K562 (cell line): ENCODE measurements around the gene LRRC1. TPM values are rescaled to one million over a fixed set of nuclear protein-coding genes. Genes with fewer than 3 reads are reported as not detected.

ENCODE experiments used
- ATAC-seq: fragments of 200-7000 bp; cut with Tn5 transposase; 3 replicates; pipeline ENCODE4 v1.9.1; 2020; ENCODE audit warnings: moderate library complexity
- BruUV-seq: library from RNA; stranded (reverse); fragments of 400-500 nt; replicated peaks from 2 replicates; lab custom pipeline; 2021; lab: Mats Ljungman, UMichigan
- CTCF ChIA-PET: fragments of 300-600 bp; formaldehyde crosslinking; extraction: SDS; loops from one replicate; lab custom pipeline; 2021; ENCODE audit warnings: low intra/inter-chr PET ratio; lab: Yijun Ruan, JAX
- POLR2A ChIA-PET: fragments of 300-600, 350-650 bp; sonication (Branson Sonifier 250); formaldehyde crosslinking; extraction: SDS; loops from one replicate; lab custom pipeline; 2021; ENCODE audit warnings: antibody characterized with exemption, inconsistent platforms; lab: Yijun Ruan, JAX
- DNase-seq, 4 experiments: peaks; one replicate each; pipeline versions ENCODE4 v3.0.0 to v3.0.0-alpha.2; 2011 to 2018; ENCODE audit warnings: low spot score in 3 of 4, mixed read lengths in 3 of 4; ENCODE audit errors: extremely low read depth in 1 of 4
- FAIRE-seq: peaks from 2 replicates; lab custom pipeline; 2011; peaks lifted over from hg19 to GRCh38; lab: Jason Lieb, UNC
- H2AFZ ChIP-seq: 2 replicates; pipeline ENCODE4 v1.6.0; 2011; ENCODE audit warnings: low read depth, low read length, control low read depth, inconsistent platforms
- H3K27ac ChIP-seq: fragments of 200-600 bp; 3 replicates; pipeline ENCODE4 v1.8.0; 2011; ENCODE audit warnings: low read depth, mild to moderate bottlenecking, control low read depth, inconsistent platforms, low read length, moderate library complexity, mixed read lengths; ENCODE audit errors: extremely low read depth
- H3K27me3 ChIP-seq, 2 experiments: fragments of 300-600 bp in 1 of 2; 2 replicates in 1 of 2; 3 replicates in 1 of 2; pipeline versions ENCODE4 v1.6.0 to v1.8.0; 2011; ENCODE audit warnings: inconsistent platforms in 2 of 2, low read length in 2 of 2, mild to moderate bottlenecking in 1 of 2, mixed read lengths in 1 of 2, moderate library complexity in 1 of 2; ENCODE audit not compliant: control insufficient read depth in 2 of 2, insufficient read depth in 2 of 2
- H3K36me3 ChIP-seq: fragments of 300-600 bp; 3 replicates; pipeline ENCODE4 v1.8.0; 2011; ENCODE audit warnings: mild to moderate bottlenecking, low read length, inconsistent platforms; ENCODE audit not compliant: control insufficient read depth, insufficient read depth
- H3K4me1 ChIP-seq, 2 experiments: fragments of 200-600 bp in 1 of 2; replicated peaks in 1 of 2; 2 replicates in 1 of 2; 3 replicates in 1 of 2; pipeline versions ENCODE4 v1.5.1 to v1.8.0; 2011; ENCODE audit warnings: inconsistent platforms in 2 of 2, low read length in 2 of 2, mild to moderate bottlenecking in 1 of 2, mixed read lengths in 1 of 2, moderate library complexity in 1 of 2; ENCODE audit not compliant: control insufficient read depth in 2 of 2, insufficient read depth in 2 of 2
- H3K4me2 ChIP-seq: 2 replicates; pipeline ENCODE4 v1.6.1; 2011; ENCODE audit warnings: low read length, control low read depth, inconsistent platforms, mixed read lengths; ENCODE audit not compliant: insufficient read depth
- H3K4me3 ChIP-seq: fragments of 200-600 bp; sonication (generic), shearing (Covaris generic); 2 replicates; pipeline ENCODE4 v1.5.1; 2016; ENCODE audit warnings: control low read depth, inconsistent platforms
- H3K79me2 ChIP-seq: fragments of 200-600 bp; 3 replicates; pipeline ENCODE4 v1.8.0; 2011; ENCODE audit warnings: low read length, inconsistent platforms; ENCODE audit not compliant: control insufficient read depth, insufficient read depth
- H3K9ac ChIP-seq, 2 experiments: 2 replicates each; pipeline versions ENCODE4 v1.6.0 to v1.6.1; 2011; ENCODE audit warnings: low read depth in 2 of 2, low read length in 2 of 2, control low read depth in 1 of 2, inconsistent platforms in 1 of 2, mild to moderate bottlenecking in 1 of 2, mixed read lengths in 1 of 2; ENCODE audit not compliant: insufficient read depth in 1 of 2
- H3K9me1 ChIP-seq: one replicate; pipeline ENCODE4 v1.6.0; 2011; ENCODE audit warnings: inconsistent platforms, mild to moderate bottlenecking, low read length, moderate library complexity; ENCODE audit not compliant: control insufficient read depth, insufficient read depth
- H3K9me3 ChIP-seq: replicated peaks from 2 replicates; pipeline ENCODE4 v1.5.1; 2011; ENCODE audit warnings: low read depth, low read length, inconsistent platforms; ENCODE audit not compliant: control insufficient read depth, insufficient read depth
- H4K20me1 ChIP-seq: replicated peaks from 2 replicates; pipeline ENCODE4 v1.6.1; 2011; ENCODE audit warnings: low read length, inconsistent platforms, mixed read lengths; ENCODE audit not compliant: control insufficient read depth, insufficient read depth
- CEBPB ChIP-seq: fragments of 450-650 bp; IDR thresholded peaks from 2 replicates; pipeline ENCODE4 v1.6.1; 2016; ENCODE audit warnings: missing genetic modification characterization, missing compliant biosample characterization
- HDGF ChIP-seq: fragments of 450-650 bp; IDR thresholded peaks from 2 replicates; pipeline ENCODE4 v1.6.1; 2016
- HNRNPUL1 ChIP-seq: fragments of 200-400 bp; formaldehyde crosslinking; IDR thresholded peaks from 2 replicates; pipeline ENCODE4 v1.6.1; 2017; ENCODE audit warnings: low read length
- KLF10 ChIP-seq: fragments of 250-450 bp; sonication (Bioruptor Pico); IDR thresholded peaks from 2 replicates; pipeline ENCODE4 v1.6.1; 2021; ENCODE audit warnings: matching md5 sums
- TFE3 ChIP-seq: fragments of 450-650 bp; formaldehyde crosslinking; IDR thresholded peaks from 2 replicates; pipeline ENCODE4 v1.4.0; 2020; ENCODE audit warnings: mild to moderate bottlenecking, mixed read lengths
- TRIM25 ChIP-seq: fragments of 450-650 bp; IDR thresholded peaks from 2 replicates; pipeline ENCODE4 v1.7.0; 2016; ENCODE audit warnings: borderline replicate concordance
- WGBS: fragments of 100-300 bp; shearing (Covaris generic); methylation state at CpG from one replicate; pipeline ENCODE4 v1.1.6; 2016; ENCODE audit warnings: low coverage, mixed read lengths; ENCODE audit not compliant: insufficient coverage; ENCODE audit errors: missing lambda C conversion rate; 5-methylcytosine and 5-hydroxymethylcytosine counted together
- in situ Hi-C: fragments of 300-500 bp; cut with MboI; formaldehyde crosslinking; loops from 4 replicates; pipeline ENCODE4 v1.15.0; 2018; ENCODE audit warnings: inconsistent platforms, mixed read lengths
- intact Hi-C: fragments of 100-400 bp; cut with micrococcal nuclease; formaldehyde crosslinking; loops from 2 replicates; pipeline ENCODE4 v1.14.2; 2022
- polyA plus RNA-seq, 8 experiments: library from polyadenylated mRNA; depleted of rRNA in 4 of 8; stranded (reverse) in 5 of 8; unstranded in 3 of 8; fragments of >200 nt; fragmentation: Nextera tagmentation in 2 of 8; fragmentation: Illumina TruSeq in 1 of 8; extraction: Ambion mirVana in 2 of 8; extraction: Trizol in 1 of 8; gene quantifications; 2 replicates each; pipeline versions ENCODE4 v1.2.1 to v1.2.3, GENCODE V29; 2011 to 2014; ENCODE audit warnings: inconsistent platforms in 1 of 8, missing spikeins in 1 of 8
- total RNA-seq, 7 experiments: library from RNA; depleted of rRNA in 6 of 7; stranded (reverse); fragments of >200 nt in 6 of 7; fragmentation: Illumina TruSeq in 2 of 7; extraction: Trizol in 2 of 7; gene quantifications; 2 replicates each; pipeline versions ENCODE4 v1.2.1 to v1.2.3, GENCODE V29; 2011 to 2021; ENCODE audit warnings: low replicate concordance in 1 of 7

LRRC1 gene
- total and polyA plus RNA-seq, 9 of the 15 experiments (the other 6 are each of a cell fraction or from before 2014, with no cell fraction given) = not detected

GRCh38 chr6:53903357-53903756 is 108.6 kb downstream of the LRRC1 start:
- ATAC-seq (no peak), FAIRE-seq (no peak), DNase-seq (no peak)
- TF ChIP-seq HNRNPUL1 (no peak), TRIM25 (no peak), KLF10 (CRISPR knock-in tag) (no peak), HDGF (no peak)
- intact Hi-C loops = no loop called here
- no peaks in the 10 kb centered on the region for H3K27me3 ChIP-seq
- 0% methylated on average over 1 of the region's 2 CpGs for WGBS
- no peak overlapping the region for H3K4me3 ChIP-seq
- H3K4me2 ChIP-seq = no peak overlapping the region
- in situ Hi-C loops = no loop called here
- no peaks in the 10 kb centered on the region for H3K4me1 ChIP-seq
- H3K9ac ChIP-seq = no peak overlapping the region
- no peaks in the 10 kb centered on the region for H3K9me1 ChIP-seq
- H4K20me1 ChIP-seq = no peaks in the 10 kb centered on the region
- H2AFZ ChIP-seq = no peak overlapping the region
- no peak overlapping the region for H3K27ac ChIP-seq
- ChIA-PET CTCF (no interaction called here), POLR2A (no interaction called here)
- no peaks in the 10 kb centered on the region for H3K36me3 ChIP-seq
- no peaks in the 10 kb centered on the region for H3K9me3 ChIP-seq
- no peaks in the 10 kb centered on the region for H3K79me2 ChIP-seq
- BruUV-seq = no TSS peak

- ATAC-seq (no peak), FAIRE-seq (no peak), DNase-seq (no peak)
- no peaks in the 10 kb centered on the region for H3K79me2 ChIP-seq
- CTCF ChIA-PET = no interaction called here
- H3K4me1 ChIP-seq = no peaks in the 10 kb centered on the region
- H3K36me3 ChIP-seq = no peaks in the 10 kb centered on the region
- 0% methylated on average over 3 of the region's 3 CpGs for WGBS
- H3K9ac ChIP-seq = no peak overlapping the region
- H4K20me1 ChIP-seq = no peaks in the 10 kb centered on the region
- H3K27me3 ChIP-seq = no peaks in the 10 kb centered on the region
- BruUV-seq = no TSS peak
- no peak overlapping the region for H3K4me2 ChIP-seq
- no peak overlapping the region for H3K27ac ChIP-seq
- no peaks in the 10 kb centered on the region for H3K9me1 ChIP-seq
- in situ Hi-C loops (no loop called here), intact Hi-C loops (no loop called here)
- TF ChIP-seq CEBPB (tag) (no peak), TFE3 (CRISPR knock-in tag) (peak; percentile 31; the same call in 1 of the 2 replicates)
- no peaks in the 10 kb centered on the region for H3K9me3 ChIP-seq
- H3K4me3 ChIP-seq = no peak overlapping the region
- POLR2A ChIA-PET = no interaction called here
- no peak overlapping the region for H2AFZ ChIP-seq
Observed at GRCh38 chr6:53906103-53906502, 111.3 kb downstream of the LRRC1 start.
